Spleen (tissue), 7 donors: ENCODE measurements around the gene POLN.

Experiments used
- POLR2A ChIP-seq, 3 donors: fragments of 450-650 bp; IDR thresholded peaks; one replicate each; pipeline ENCODE4 v1.5.1; 2017; ENCODE audit warnings: antibody characterized with exemption in 3 of 3, mild to moderate bottlenecking in 1 of 3
- POLR2AphosphoS5 ChIP-seq, 3 donors: sonication (generic); formaldehyde crosslinking; IDR thresholded peaks; one replicate each; pipeline ENCODE4 v1.5.1; 2017; ENCODE audit warnings: antibody characterized with exemption in 3 of 3
- TF ChIP-seq, protein P1 (sequence below), 11 experiments: fragments of 200-600 bp in 7 of 11; fragments of 450-650 bp in 4 of 11; sonication (generic) in 4 of 11; IDR thresholded peaks in 8 of 11; conservative IDR thresholded peaks in 3 of 11; 1 replicate in 7 of 11; 2 replicates in 4 of 11; pipeline versions ENCODE4 v1.4.0 to v1.8.0; 2016 to 2021; ENCODE audit warnings: antibody characterized with exemption in 11 of 11, inconsistent platforms in 4 of 11, mild to moderate bottlenecking in 1 of 11
- donor health status: DM: no; HTN: no; CAD: no; lungs with moderate emphysema.
- donor health status: DM: no; HTN: no; CAD: no.
- donor health status: DM: no; HTN: no; CAD: no.

- TF ChIP-seq POLR2A (IDR thresholded peaks at IDR 0.05) (no peak), POLR2AphosphoS5 (IDR thresholded peaks at IDR 0.05) (no peak)
- TF ChIP-seq, protein P1, sequence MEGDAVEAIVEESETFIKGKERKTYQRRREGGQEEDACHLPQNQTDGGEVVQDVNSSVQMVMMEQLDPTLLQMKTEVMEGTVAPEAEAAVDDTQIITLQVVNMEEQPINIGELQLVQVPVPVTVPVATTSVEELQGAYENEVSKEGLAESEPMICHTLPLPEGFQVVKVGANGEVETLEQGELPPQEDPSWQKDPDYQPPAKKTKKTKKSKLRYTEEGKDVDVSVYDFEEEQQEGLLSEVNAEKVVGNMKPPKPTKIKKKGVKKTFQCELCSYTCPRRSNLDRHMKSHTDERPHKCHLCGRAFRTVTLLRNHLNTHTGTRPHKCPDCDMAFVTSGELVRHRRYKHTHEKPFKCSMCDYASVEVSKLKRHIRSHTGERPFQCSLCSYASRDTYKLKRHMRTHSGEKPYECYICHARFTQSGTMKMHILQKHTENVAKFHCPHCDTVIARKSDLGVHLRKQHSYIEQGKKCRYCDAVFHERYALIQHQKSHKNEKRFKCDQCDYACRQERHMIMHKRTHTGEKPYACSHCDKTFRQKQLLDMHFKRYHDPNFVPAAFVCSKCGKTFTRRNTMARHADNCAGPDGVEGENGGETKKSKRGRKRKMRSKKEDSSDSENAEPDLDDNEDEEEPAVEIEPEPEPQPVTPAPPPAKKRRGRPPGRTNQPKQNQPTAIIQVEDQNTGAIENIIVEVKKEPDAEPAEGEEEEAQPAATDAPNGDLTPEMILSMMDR (IDR thresholded peaks at IDR 0.05 in 8 of 11, conservative IDR thresholded peaks at IDR 0.05 in 3 of 11): no peak
Measured at GRCh38 chr4:2266821-2267220, 24.9 kb upstream of the POLN start.
